HTR-8/SVneo (cell line): ENCODE measurements around the gene PIP5K1B.

Source experiments
- DNase-seq: peaks from one replicate; pipeline ENCODE4 v3.0.0; 2011; ENCODE audit warnings: low spot score, mixed read lengths; ENCODE audit not compliant: insufficient read length
- FAIRE-seq: peaks from 2 replicates; lab custom pipeline; 2011; peaks lifted over from hg19 to GRCh38; lab: Jason Lieb, UNC

The PIP5K1B gene

GRCh38 chr9:68841276-68842052 is 136.4 kb downstream of the PIP5K1B start:
- DNase-seq (no peak), FAIRE-seq (no peak)

GRCh38 chr9:68842568-68842967 is 137.5 kb downstream of the PIP5K1B start:
- no peak for DNase-seq
- no peak for FAIRE-seq

- FAIRE-seq: no peak
Observed at GRCh38 chr9:68843239-68843638, 138.2 kb downstream of the PIP5K1B start.

DNA sequence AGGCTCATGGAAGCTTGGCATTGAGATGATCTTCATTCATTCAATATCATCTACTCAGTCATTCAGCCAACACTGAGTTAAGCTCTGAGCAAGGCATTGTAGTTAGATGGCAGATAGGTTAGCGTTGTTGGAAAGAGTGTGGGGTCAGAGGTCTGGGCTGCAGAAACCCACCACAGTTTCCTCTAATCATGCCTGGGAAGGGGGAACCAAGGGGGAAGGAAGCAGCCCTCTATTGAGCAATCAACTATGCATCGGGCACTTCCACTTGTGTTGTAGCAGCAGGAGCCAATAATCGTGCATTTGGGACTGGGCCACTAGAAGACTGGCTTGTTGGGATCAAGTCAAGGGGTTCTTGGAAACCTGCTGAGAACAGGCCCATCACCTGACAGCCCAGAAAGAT is 139.1 kb downstream of the PIP5K1B start:
- FAIRE-seq (no peak), DNase-seq (no peak)

More at GRCh38 chr9:68843239-68843638, 138.2 kb downstream of the PIP5K1B start:
- no peak for DNase-seq

DNA sequence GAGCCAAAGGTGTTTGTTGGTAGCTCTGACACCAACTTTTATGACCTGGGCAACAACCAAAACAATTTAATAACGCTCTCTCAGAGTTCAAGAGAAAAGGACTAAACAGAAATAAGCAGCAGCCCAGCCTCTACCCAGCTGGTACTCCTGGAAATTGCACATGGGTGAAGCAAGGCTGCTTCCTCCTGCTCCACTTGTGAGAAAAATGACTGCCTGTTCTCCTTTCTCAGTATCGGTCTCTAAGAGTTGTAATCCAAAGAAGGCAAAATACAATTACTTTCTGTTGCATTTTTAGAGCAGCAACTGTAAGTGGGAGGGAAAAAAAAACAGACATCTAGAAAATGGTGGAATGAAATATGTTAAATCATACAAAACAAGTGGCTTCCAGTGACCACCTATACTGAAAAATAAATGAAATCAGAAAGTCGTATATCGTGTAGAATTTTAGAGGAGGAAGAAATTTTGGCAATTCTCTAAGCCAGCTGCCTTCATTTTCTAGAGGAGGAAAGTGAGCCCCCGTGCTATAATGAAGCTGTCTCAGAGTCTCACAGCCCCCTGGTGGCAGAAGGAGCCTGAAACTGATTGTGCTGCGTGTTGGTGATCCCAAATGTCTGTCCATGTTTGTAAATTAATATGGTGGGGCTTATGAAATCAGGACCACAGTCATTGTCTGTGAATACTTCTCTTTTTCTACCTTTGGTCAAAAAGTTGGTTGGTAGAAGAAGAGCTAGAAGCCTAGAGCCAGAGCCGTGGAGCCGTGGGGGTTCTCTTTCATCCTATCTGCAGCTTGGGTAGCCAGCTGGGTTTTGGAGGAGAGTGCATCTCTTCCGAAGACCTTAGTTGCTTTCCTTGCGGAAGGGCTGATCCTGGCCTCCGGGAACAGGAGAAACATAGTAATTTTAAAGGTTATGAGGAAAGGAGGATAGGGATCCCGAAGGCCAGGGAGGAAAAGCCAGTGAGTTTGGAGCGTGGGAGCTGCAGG is 139.9 kb downstream of the PIP5K1B start:
- FAIRE-seq: no peak
- DNase-seq: no peak

DNA sequence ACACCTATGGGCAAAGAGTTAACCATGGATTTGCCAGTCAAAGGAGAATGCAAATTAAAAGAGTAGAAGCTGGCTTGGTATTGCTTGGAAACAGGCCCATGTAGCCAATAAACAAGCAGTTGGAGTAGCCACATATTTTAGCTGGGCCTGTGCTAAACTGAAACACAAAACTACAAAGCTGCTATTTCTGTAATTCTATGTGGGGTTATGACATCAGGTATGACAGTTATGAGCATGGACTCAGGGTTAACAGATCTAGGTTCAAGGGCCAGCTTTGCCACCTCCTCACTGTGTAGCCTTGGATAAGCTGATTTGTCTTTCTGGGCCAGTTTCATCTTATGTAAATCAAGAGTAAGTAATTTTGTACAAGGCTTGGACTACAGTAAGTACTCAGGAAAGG is 142.7 kb downstream of the PIP5K1B start:
- DNase-seq (no peak), FAIRE-seq (no peak)

GRCh38 chr9:68851657-68852056 is 146.6 kb downstream of the PIP5K1B start:
- DNase-seq (no peak), FAIRE-seq (no peak)

- no peak for FAIRE-seq
Observed at GRCh38 chr9:68852941-68853340, 147.9 kb downstream of the PIP5K1B start.

DNA sequence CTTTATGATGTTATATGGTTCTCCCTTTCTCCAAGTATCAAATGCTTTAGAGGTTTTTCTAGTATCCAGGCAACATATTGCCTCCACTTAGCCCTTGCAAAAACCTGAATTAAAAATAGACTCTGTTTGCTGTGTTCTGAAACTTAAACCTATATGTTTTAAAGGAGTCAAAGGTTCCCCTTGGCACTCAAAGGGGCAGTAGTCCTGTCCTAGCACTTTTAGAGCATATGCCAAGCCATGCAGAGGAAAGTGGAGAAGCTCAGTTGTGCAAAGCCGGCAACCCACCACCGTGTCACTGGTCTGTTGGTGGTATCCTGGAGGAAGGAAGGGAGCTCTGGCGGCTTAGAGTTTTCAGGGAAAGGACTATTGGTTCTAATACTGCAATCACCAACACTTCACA is 154.3 kb downstream of the PIP5K1B start:
- FAIRE-seq (no peak), DNase-seq (no peak)

More at GRCh38 chr9:68852941-68853340, 147.9 kb downstream of the PIP5K1B start:
- DNase-seq: no peak

- no peak for DNase-seq
- no peak for FAIRE-seq
Observed at GRCh38 chr9:68860419-68860818, 155.4 kb downstream of the PIP5K1B start.

- FAIRE-seq (no peak), DNase-seq (no peak)
Observed at GRCh38 chr9:68861436-68861835, 156.4 kb downstream of the PIP5K1B start.

GRCh38 chr9:68867066-68867465 is 162.0 kb downstream of the PIP5K1B start:
- no peak for DNase-seq
- no peak for FAIRE-seq

DNA sequence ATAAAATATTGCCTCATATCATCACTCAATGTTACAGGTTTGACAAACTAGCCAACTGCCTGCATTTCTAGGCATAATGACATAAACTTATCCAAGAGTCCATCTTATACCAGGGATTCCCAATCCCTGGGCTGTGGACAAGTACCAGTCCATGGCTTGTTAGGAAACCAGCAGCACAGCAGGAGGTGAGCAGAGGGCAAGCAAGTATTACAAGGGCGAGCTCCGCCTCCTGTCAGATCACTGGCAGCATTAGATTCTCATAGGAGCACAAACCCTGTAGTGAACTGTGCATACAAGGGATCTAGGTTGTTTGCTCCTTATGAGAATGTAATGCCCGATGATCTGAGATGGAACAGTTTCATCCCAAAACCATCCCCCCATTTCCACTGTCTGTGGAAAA is 164.0 kb downstream of the PIP5K1B start:
- FAIRE-seq (no peak), DNase-seq (no peak)

DNA sequence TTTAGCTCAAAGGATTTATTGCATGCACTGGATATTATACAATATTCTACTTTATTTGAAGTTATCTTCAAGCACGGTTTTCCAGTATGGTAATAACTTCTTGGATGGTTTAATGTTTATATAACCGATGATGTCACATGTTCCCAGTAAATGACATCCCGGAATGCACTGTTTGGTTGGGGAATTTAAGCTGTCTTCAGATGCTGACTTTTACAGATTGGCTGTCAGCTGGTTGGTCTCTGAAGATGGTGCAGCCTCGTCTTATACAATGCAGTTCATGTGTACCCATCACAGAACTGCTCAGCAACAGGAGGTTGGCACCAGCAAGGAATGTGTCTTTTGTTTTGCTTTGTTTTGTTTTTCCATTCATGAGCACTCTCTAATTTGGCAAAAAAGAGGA is 165.0 kb downstream of the PIP5K1B start:
- no peak for FAIRE-seq

DNA sequence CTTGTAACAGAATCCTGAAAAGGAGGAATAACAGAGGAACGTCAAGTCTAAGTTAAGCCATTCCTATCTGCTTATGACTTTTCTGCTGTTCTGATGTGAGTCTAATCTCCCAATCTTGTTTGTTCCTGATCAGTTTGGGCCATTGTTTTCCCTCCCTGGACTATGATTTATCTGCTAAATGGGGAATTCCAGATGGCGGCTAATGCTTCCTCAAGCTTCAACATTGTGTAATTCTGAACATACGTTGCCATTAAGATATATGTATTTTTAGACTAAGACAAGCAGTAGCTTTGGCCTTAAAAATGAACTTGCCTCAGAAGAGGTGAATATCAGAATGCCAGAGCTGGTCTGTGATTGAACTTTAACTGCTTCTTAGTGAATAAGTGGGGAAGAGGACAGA is 166.2 kb downstream of the PIP5K1B start:
- no peak for DNase-seq
- FAIRE-seq: no peak

More for the DNA sequence above, 165.0 kb downstream of the PIP5K1B start:
- no peak for DNase-seq

GRCh38 chr9:68872026-68872501 is 167.0 kb downstream of the PIP5K1B start:
- DNase-seq (no peak), FAIRE-seq (no peak)

DNA sequence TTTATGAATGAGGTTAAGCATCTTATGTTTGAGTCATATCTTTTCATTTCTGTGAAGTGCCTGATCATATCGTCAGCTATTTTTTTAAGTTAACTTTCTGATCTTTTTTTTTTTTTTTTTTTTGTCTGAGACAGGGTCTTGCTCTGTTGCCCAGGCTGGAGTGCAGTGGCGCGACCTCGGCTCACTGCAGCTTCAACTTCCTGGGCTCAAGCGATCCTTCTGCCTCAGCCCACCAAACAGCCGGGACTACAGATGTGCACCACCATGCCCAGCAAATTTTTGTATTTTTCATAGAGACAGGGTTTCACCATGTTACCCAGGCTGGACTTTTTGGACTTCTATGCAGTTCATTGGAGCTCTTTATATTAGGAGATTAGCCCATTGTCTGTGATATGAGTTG is 168.1 kb downstream of the PIP5K1B start:
- FAIRE-seq (no peak), DNase-seq (no peak)

DNA sequence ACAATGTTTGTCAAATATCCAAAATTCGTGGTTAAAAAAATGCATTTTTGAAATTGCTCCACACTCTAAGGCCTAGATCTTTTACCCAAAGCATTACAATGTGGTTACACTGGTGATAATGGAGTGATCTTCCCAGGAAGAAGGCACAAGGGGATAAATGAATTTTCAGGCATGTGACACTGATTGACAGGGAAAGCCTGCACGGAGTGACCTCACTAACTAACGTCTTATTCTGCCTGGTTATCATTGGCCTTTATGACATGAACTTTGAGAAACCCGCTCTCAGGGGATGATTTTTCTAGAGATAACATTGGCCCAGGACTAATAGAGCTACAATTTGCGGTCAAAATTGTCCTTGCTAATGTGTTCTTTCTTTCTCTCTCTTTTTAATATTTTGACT is 171.2 kb downstream of the PIP5K1B start:
- no peak for FAIRE-seq
- no peak for DNase-seq

DNA sequence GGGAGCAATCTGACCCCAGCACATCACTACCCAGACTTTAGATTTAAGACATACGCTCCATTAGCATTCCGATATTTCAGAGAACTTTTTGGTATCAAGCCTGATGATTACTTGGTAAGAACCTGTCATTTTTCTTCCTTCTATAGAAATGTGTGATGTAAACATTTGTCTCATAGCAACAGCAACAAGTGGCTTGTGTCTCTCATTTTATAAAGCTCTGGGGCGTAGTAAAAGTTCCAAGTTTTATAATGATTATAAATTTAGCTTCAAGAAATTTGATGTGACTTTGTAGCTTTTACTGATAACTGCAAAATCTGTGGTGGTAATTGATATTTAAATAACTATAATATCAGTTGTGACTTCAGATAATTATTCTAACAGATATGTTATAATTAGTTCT is 171.6 kb downstream of the PIP5K1B start:
- DNase-seq: no peak
- no peak for FAIRE-seq

GRCh38 chr9:68877219-68877618 is 172.2 kb downstream of the PIP5K1B start:
- no peak for FAIRE-seq

DNA sequence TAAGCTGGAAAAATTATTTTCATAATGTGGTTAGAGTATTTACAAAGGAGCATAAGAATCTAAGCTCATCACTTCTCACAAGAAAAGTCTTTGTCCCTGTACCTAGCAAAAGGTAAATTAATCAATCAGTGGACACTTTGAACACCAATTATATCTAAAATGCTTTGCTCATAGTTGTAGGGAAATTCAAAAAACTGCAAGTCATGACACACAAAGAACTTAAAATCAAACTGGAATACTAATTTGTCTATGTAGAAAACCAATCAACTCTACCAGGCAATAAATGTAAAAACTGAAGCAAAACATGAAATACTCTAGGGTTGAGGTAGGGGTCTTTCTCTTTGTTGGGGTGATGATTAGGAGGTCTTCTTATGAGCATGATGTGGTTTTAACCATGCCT is 173.4 kb downstream of the PIP5K1B start:
- no peak for FAIRE-seq
- no peak for DNase-seq

More at GRCh38 chr9:68877219-68877618, 172.2 kb downstream of the PIP5K1B start:
- no peak for DNase-seq
